Pons (tissue), 1 donor: ENCODE results near the gene MFSD1.

Source experiments
- DNase-seq: peaks from one replicate; pipeline ENCODE4 v3.0.0-alpha.2; 2016; ENCODE audit warnings: low spot score

Gene MFSD1

DNA sequence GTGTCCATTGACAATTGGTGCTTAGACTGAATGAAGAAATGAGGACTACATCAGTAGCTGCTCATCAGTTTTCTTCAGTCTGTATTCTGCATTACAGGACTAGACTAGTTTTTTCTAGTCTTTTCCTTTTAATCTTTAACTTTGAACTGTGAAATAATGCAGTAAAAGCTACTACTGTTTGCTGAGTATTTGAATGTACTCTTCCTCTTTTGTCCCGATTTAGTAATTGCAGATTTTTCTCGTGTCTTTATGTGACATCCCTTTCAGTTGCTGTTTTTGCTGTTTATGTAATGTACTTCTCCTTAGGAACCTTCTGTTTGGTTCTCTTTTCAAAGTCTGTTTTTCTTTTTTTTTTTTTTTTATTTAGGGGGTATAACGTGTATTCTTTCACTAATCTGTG is 17.4 kb downstream of the MFSD1 start:
- DNase-seq = peak; percentile 56

DNA sequence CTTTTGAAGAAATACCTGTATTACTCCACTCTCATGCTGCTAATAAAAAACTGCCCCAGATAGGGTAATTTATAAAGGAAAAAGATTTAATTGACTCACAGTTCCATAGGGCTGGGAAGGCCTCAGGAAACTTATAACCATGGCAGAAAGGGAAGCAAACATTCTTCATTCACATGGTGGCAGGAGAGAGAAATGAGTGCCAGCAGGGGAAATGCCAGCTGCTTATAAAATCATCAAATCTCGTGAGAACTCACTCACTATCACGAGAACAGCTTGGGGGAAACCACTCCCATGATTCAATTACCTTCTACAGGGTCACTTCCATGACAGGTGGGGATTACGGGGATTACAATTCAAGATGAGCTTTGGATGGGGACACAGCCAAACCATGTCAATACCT is 18.7 kb downstream of the MFSD1 start:
- DNase-seq = no peak

DNA sequence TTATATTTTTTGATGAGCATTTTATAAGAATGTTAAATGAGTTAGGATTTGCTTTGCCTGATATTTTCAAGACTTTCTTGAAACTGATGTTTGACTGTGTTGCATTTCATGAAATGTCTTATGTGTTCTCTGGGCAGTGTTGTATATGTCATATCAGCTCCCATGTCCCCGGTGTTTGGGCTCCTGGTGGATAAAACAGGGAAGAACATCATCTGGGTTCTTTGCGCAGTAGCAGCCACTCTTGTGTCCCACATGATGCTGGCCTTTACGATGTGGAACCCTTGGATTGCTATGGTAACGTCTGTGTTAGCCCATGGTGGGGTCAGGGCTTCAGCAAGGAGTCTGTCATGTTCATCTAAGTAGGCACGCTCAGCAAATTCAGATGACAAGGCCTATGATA is 20.0 kb downstream of the MFSD1 start:
- no peak for DNase-seq

DNA sequence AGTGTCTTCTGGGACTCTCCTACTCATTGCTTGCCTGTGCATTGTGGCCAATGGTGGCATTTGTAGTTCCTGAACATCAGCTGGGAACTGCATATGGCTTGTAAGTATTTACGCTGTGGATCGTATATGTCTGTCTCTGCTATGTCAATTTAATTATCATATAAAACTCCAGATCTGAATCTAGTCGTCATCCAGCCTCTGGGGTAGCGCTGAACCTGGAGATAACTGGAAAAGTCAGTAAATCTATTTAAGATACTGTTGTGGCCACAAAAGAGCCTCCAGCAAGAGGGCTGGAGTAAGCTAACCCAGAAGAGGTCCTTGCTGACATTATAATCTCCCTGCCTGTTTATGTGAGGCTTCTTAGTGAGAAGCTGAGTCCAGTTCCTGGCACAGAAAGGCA is 21.6 kb downstream of the MFSD1 start:
- no peak for DNase-seq

DNA sequence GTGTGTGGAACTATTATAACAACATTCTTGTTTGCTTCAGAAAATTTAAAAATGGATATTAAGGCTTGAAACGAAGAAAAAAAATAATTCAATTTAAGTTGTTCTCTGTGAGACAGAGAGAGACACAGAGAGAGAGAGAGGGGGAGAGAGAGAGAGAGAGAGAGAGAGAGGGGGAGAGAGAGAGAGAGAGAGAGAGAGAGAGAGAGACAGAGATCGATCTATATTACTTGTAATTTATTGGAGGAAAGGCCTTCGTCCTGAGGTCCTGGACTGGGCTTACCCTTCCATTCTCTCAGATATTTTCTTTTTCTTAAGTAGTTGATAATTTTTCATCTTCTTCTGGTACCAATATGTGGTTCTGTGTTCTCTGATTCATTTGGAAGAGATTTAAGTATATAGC is 25.9 kb downstream of the MFSD1 start:
- DNase-seq = no peak

DNA sequence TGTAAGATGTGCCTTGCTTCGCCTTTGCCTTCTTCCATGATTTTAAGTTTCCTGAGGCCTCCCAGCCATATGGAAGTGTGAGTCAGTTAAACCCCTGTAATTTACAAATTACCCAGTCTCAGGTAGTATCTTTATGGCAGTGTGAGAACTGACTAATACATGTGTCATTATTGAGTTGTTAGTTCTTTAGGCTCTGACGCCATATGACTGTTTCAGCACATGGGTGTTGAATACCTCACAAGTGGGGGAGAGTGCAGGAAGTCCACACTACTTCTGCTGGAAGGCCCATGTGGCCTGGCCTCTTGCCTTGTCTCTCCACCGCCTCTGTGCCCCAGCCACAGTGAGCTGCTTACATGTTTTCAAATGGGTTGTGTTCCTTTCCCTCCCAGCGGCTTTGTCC is 28.5 kb downstream of the MFSD1 start:
- DNase-seq = no peak

DNA sequence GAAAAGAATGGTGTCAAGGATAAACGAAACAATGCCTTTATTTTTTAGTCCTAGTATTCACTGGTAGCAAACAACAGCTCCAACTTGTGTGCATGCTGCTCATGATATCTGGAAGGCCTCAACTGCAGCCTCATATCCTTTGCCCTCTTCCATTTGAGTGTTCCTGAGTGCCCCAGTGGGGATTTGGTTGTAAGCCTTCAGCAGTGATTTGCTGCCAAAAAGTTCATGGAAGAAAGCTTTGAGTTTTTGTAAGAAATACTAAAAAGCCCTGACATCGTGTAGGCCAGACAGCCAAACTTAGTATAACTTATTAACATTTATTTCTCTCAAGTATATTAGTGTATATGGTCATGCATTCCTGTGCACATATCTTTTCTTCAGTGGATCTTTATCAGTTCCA is 30.0 kb downstream of the MFSD1 start:
- no peak for DNase-seq

DNA sequence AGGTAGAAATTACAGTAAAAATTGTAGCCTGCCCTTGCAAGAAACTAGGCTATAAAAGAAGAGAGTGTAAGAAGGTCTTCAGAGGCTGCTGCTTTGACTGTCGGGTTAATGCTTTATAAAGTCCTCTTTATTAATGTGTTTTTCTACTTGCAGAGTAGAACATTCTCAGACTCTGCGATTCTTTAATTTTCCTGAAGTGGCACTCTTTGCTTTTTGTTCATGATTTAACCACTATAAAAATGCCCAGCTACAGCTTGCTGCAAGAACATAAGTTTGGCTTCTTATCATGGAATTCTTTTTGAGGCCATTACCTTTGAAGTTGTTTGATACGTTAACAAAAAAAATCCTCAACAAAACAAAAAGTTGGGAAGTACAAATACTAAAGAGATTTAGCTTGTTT is 33.8 kb downstream of the MFSD1 start:
- no peak for DNase-seq

DNA sequence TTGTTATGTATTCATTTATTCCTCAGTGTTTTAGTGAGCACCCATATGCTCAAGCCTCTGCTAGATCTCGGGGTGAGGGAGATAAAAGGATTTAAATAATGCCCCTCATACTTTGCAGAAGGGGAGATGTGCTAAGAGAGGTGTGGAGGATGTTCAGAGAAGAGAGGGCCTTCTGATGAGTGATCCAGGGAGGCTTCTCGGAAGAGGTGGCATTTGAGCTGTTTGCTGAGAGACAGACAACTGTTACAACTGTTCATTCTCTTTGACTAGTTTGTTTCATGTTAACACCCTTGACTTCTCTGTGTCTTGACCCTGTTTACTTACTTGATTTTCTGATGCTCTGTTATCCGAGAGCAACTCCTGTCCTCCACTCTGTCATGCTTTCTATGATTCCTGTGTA is 34.5 kb downstream of the MFSD1 start:
- no peak for DNase-seq

DNA sequence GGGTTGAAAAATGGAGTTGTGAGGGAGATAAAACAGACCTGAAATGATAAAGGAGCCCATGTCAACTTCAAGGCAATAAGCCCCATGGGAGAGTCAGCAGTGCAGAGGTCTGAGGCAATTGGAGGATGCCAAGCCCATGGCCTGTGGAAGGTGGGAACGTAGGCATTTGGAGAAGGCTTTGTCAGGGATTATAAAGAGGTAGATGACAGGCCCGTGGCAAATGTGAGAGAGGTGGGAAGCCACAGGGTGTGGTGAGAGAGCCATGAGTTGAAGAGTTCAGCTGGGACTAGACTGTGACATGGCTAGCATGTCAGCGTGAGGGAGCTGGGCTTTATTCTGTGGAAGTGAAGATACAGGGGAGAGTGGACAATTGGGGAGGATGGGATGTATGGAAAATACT is 35.4 kb downstream of the MFSD1 start:
- DNase-seq = no peak

DNA sequence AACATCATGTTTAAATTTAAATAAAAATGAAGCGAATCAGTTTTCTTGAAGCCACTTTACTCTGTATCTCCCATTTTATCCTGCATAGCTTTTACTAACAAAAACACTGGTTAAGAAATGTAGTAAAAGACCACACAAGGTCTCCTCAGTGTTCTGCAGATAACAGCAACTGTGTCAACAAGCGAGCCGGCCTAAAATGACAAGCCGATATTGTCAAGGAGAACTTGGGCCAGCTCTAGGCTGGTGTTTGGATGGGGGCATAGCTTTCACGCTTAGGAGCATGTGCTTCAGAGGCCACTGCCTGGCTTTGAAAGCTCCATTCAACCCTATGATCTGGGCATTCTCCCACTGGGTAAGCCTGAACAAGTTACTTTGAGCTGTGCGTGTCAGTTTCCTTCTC is 38.1 kb downstream of the MFSD1 start:
- peak; percentile 49 for DNase-seq

DNA sequence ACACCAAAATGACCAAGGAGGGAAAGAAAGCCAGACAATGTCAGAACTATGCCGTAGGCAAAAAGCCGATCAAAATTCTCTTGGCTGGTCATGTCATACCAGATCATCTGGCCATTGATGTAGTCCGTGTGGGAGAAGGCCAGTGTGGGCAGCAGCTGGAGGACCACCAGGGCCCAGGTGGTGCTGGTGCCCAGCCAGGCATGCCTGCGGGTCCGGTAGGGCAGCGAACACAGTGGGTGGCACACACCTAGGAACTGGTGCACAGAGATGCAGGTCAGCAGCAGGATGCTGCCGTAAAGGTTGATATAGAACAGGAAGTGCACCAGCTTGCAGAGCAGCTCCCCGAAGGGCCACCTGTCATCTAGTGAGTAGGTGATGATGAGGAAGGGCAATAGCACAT is 39.5 kb downstream of the MFSD1 start:
- no peak for DNase-seq

DNA sequence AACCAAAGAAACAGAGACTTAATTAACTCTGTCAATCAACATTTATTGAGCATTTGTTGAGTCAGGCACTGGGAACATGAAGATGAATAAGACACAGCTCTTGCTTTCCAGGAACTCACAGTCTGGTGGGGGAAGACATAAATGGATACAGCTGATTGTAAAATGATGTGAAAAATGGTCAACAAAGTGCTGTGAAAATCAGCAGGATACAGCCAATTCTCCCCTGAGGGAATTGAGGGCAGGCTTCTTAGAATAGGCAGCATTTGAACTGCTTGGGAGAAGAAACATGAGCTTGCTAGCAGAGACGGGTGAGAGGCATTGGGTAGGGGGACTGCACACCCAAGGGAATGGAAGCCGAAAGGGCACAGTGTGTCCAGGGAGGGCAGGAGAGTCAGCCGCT is 41.1 kb downstream of the MFSD1 start:
- no peak for DNase-seq

DNA sequence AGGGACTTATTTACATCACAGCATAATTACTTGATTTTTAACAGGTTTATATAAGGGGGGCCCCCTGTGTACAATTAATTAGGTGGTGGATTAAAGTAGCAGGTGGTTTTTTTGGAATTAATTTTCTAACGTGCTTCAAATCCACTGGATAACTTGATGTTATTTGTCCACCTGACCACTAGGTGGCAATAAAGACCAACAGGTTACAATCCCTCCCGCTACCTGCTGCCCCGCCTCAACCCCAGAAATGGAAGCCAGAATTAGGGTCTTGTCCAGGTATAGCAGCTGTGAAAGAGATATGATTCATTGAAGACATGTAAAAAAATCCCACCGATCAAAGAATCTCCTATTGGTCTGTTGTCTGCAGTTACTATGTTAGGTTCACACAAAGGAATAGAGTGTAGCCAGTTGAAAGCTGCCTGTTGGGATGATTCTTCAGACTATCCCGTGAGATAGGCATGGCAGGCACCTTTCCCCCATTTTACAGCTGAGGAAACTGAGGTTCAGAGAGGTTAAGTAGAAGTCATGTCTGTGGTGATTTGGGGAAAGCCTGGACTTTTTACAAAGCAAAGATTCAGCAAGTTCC is 44.0 kb downstream of the MFSD1 start:
- peak; percentile 20 for DNase-seq

DNA sequence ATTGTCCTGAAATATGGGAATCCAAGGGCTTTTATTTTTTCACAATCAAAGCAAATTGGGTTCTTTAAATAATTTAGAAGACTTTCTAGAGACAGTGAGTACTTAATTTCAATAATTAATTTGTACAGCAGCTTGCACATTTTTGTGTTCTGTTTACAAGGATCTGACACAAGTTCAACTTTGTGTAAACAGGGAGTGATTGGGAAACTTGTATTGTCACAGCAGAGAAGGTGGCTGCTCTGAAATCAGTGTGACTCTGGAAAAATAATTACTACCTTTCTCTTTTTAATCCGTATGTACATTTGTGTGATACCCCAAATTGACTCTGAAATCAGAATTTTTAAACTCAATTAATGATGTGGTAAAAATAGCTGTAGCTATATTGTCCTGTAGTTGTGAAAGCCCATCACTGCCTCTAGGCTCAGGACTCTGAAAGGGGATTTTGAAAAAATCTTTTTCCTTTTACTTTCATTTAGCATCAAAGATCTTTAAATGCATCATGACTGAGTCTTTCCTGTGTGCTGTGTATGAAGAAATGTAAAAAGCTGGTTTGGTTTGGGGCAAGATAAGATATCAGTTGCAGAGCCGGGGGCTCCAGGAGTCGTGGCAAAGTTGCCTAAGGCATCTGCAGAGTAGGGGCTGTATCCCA is 45.1 kb downstream of the MFSD1 start:
- no peak for DNase-seq

DNA sequence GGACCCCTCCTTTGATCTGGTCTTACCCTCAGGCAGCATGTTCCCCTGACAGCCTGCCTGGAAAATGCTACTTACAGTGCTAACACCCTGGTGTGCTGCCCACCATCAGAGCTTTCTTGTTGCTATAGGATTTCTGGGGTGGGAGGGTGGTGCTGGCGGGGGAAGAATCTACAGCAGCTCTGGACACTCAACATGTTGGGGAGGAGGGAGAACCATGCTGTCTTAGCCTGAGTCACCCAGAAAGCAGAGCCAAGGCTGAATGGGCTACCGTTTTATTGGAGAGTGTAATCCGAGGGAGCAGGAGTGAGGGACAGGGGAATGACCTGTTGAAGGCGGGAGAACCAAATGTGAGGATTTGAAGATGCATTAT is 45.6 kb downstream of the MFSD1 start:
- no peak for DNase-seq

DNA sequence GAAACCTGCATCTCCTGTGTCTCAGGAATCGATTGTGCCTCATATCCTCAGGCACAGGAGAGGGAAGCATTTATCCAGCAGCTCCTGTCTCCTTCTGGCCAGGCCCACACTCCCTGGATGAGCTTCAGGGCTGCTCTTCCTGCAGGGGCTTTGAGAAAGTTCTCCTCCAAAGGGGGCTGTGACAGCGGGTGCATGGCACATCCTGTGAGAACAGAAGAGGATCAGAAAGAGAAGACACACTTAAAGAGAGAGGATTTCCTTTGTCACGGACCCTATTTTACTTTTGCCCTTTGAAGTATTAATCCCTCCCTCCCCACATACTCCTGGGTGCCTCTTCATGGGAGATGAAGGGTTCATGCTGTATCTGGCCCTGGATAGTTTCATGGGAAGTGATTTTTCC is 46.0 kb downstream of the MFSD1 start:
- no peak for DNase-seq

DNA sequence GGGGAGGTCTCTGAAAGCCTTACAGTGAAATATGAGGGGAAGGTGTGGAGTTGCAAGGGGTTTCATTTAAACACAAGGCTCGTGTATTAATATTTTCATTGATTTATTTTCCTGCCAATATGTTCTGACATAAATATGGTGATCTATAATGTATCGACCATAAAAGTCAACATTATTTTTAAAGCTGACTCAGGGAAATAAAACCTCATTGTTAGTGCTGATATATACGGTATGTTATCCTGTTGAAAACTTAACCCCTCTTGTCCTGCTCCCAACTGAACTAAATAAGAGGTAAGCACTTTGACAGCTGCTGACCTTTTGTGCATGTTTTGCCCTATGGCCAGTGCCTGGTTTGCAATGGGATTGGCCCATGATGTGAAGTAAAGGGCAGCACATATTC is 47.9 kb downstream of the MFSD1 start:
- no peak for DNase-seq

DNA sequence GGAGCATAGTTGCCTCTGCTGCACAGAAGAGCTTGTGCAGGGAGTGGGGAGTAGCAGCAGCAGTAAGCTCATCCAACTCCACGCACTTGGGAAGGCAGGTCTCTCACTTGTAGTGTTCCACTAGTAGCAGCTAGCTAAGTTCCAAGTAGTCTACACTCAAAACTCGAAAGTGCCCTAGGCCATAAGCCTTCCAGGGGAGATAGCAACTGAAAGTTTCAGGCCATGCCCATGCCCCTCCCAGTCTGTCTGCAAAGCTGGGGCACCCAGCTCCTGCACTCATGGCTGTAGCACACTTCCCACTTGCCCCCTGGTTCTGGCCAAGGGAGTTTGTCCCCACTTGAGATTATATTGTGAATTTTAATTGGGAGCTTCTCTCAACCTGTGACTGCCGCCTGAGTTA is 57.5 kb downstream of the MFSD1 start:
- DNase-seq = no peak

DNA sequence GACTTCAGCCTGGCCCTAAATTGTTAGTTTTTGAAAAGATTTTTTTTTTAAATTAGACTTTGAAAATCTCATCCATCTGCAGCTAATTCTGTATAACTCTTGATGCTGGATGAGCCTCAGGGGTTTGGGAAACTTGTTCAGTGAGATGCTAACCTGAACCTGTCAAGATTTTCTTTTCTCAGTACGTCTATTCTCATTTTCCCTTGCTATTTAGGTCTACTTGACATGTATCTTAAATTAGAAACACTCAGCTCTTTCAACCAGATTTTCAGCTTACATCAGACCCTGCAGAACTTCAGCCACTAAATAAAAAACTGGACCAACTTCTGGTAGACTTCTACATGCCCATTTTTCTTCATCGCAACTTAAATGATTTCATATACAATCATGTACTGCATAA is 61.4 kb downstream of the MFSD1 start:
- no peak for DNase-seq

DNA sequence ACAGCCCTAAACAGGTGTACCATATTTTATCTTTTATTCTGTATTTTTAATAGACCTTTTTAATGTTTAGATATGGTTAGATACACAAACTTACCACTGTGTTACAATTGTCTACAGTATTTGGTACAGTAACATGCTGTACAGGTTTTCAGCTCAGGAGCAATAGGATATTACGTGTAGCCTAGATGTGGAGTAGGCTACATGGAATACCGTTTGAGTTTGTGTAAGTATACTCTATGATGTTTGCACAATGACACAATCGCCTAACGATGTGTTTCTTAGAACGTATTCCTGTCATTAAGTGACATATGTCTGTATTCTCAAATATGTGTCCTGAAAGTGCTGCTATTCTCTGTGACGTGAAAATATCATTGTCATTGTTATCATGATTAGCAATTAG is 62.6 kb downstream of the MFSD1 start:
- no peak for DNase-seq

DNA sequence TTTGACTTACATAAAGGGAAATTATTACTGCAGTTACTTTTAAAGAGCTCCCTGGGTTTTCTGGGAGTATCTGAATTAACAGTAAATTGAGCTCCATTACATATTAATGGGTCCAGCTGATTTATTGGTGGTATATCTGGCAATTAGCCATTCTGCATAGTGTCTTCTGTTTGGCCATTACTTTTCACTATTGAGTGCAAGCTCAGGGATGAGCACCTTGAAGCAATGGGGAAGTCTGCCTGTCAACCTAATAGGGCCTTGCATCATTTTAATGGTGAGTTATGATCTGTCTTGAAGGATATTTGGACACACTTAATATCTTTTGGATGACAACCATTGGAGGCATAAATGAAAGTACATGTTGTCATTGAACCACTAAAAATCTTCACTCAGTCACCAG is 73.8 kb downstream of the MFSD1 start:
- no peak for DNase-seq
